NB4 (cell line): Measurements from ENCODE around the gene DENND4A.

Source experiments
- MAX ChIP-seq: IDR thresholded peaks from 2 replicates; pipeline ENCODE4 v1.6.1; 2011; ENCODE audit warnings: low read depth, low read length
- MYC ChIP-seq: IDR thresholded peaks from 2 replicates; pipeline ENCODE4 v1.6.1; 2011; ENCODE audit warnings: low read depth, low read length
- POLR2A ChIP-seq: IDR thresholded peaks from 2 replicates; pipeline ENCODE4 v1.6.1; 2011; ENCODE audit warnings: mild to moderate bottlenecking; ENCODE audit not compliant: insufficient read length; ENCODE audit errors: extremely low read depth
- TF ChIP-seq, protein P1 (sequence below): IDR thresholded peaks from one replicate; pipeline ENCODE4 v1.5.1; 2012; ENCODE audit warnings: low read depth, low read length

DNA sequence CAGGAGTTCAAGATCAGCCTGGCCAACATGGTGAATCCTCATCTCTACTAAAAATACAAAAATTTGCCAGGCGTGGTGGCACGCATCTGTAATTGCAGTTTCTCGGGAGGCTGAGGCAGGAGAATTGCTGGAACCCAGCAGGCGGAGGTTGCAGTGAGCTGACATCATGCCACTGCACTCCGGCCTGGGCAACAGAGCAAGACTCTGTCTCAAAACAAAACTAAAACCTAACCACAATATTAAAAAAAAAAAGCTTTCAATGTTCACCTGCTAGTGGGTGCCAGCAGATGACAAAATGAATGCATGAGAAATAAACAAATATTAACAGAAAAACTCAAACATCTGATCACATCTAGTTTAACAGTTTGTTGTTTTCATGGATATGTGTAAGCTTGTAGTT lies 161.3 kb downstream of the DENND4A start:
- TF ChIP-seq, protein P1, sequence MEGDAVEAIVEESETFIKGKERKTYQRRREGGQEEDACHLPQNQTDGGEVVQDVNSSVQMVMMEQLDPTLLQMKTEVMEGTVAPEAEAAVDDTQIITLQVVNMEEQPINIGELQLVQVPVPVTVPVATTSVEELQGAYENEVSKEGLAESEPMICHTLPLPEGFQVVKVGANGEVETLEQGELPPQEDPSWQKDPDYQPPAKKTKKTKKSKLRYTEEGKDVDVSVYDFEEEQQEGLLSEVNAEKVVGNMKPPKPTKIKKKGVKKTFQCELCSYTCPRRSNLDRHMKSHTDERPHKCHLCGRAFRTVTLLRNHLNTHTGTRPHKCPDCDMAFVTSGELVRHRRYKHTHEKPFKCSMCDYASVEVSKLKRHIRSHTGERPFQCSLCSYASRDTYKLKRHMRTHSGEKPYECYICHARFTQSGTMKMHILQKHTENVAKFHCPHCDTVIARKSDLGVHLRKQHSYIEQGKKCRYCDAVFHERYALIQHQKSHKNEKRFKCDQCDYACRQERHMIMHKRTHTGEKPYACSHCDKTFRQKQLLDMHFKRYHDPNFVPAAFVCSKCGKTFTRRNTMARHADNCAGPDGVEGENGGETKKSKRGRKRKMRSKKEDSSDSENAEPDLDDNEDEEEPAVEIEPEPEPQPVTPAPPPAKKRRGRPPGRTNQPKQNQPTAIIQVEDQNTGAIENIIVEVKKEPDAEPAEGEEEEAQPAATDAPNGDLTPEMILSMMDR: no peak
- TF ChIP-seq POLR2A (no peak), MYC (no peak), MAX (no peak)
